ENCODE results near the gene RPS15.

Gene RPS15

GRCh38 chr19:1438035-1438932, at the start of gene RPS15:
TSS of gene RPS15 (plus strand) at chr19:1438396. CDS start at chr19:1438426, 30 bp downstream.
- peak; percentile 86 to 92 for DNase-seq

GRCh38 chr19:1388637-1389026, 49.6 kb upstream of the RPS15 start:
- DNase-seq: no peak

- no peak for DNase-seq
Observed at GRCh38 chr19:1389033-1389940, 48.9 kb upstream of the RPS15 start.

- no peak for DNase-seq
Observed at GRCh38 chr19:1390890-1391423, 47.2 kb upstream of the RPS15 start.

GRCh38 chr19:1392407-1392806, 45.8 kb upstream of the RPS15 start:
- DNase-seq: no peak

GRCh38 chr19:1392939-1393530, 45.2 kb upstream of the RPS15 start:
- no peak for DNase-seq

GRCh38 chr19:1393841-1394240, 44.4 kb upstream of the RPS15 start:
- no peak for DNase-seq

- DNase-seq: no peak
Observed at GRCh38 chr19:1394252-1395193, 43.7 kb upstream of the RPS15 start.

- DNase-seq: no peak
Observed at GRCh38 chr19:1395194-1396018, 42.8 kb upstream of the RPS15 start.

GRCh38 chr19:1396019-1396767, 42.0 kb upstream of the RPS15 start:
- no peak for DNase-seq

GRCh38 chr19:1396768-1397679, 41.2 kb upstream of the RPS15 start:
- no peak for DNase-seq

GRCh38 chr19:1397838-1398237, 40.4 kb upstream of the RPS15 start:
- DNase-seq: no peak

GRCh38 chr19:1399079-1399478, 39.1 kb upstream of the RPS15 start:
- DNase-seq: no peak

- no peak for DNase-seq
Observed at GRCh38 chr19:1399745-1400144, 38.5 kb upstream of the RPS15 start.

GRCh38 chr19:1400281-1401137, 37.7 kb upstream of the RPS15 start:
- no peak for DNase-seq

- DNase-seq: no peak
Observed at GRCh38 chr19:1401138-1401888, 36.9 kb upstream of the RPS15 start, which contains the start of gene GAMT. TSS of gene GAMT (minus strand) at chr19:1401542. CDS start at chr19:1401476, 66 bp downstream.

- no peak for DNase-seq
Observed at GRCh38 chr19:1401889-1402217, 36.3 kb upstream of the RPS15 start.

Measured in bone marrow (tissue), 2 donors.